Hematopoietic multipotent progenitor cell treated with erythropoietin and hydrocortisone succinate and interleukin-3 and kit ligand, for 4 days (in vitro differentiated cells): Measurements from ENCODE around the gene SEZ6L.
A peak's percentile ranks its signal among the peaks of the same experiment; 100 is the strongest.

ENCODE experiments used
- DNase-seq: peaks from one replicate; pipeline ENCODE4 v3.0.0-alpha.2; 2015

The SEZ6L gene

GRCh38 chr22:26169315-26170111, at the start of gene SEZ6L:
SEZ6L (plus strand) TSS chr22:26169462; CDS start chr22:26169670, 208 bp downstream.
- peak; percentile 73 for DNase-seq

GRCh38 chr22:26122920-26123468, 46.3 kb upstream of the SEZ6L start:
- DNase-seq = no peak

DNA sequence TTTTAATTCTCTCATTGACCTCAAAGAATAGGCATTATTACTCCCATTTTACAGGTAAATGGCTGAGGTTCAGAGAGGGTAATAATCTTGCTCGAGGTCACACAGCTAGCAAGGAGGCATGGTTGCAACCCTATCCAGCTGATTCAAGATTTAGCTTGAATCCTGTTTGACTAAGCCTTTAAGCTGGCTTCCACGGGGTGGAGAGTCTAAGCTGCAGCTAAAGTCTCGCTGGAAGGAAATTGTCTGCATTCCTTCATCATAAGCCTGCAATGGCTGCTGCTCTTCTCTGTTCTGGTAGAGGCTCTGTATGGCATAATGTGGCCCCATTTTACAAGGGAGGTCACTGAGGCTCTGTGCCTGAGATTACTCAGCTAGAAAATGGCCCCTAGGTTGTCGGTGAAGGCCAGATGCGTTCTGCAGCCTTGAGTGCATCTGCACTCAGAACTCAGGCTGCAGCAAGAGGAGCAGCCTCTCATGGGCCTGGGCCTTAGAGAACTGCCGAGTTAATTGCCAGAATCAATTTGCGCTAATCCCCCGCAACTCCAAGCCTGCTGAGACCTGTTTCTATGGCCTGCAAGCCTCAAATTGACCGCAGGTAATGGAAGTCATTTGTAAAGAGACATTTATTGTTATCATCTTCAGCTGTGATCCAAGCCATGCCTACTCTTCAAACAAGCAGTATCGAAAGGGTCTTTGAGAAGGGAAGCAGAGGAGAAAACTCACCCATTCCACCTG, 44.1 kb upstream of the SEZ6L start:
- no peak for DNase-seq

DNA sequence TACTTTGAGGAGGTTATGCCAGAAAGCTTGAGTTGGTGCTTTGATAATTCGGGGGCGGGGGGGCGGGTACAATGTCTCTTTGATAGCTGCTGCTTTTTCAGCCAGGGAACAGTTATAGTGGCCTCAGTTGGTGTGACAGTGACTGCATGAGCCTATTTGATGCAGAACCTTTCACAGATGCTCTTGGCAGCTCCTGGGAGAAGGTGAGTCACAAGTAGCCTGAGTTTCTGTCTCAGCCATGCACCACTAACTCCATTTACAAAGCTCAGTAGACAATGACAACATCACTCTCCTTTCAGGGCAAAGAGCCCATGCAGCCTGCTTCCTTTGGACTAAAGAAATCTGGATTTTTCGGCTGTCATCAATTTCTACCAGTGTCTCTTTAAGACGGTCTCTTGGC, 42.1 kb upstream of the SEZ6L start:
- no peak for DNase-seq

DNA sequence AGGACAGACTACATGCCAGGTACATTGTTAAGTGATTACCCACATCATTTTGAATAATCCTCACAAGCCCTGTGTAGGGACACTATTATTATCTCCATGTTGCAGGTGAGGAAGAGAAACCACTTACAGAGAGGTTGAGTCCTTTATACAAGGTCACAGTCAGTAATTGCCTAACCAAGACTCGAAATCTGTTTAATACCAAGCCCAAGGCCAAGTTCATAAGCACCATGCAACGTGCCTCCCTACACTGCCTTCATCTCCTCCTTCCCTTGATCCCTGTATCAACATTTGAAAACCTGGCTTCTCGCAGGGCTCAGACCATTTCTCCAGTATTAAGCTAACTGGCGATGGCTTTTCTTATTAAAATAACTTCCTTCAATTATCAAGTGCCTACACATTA, 41.7 kb upstream of the SEZ6L start:
- DNase-seq = no peak

DNA sequence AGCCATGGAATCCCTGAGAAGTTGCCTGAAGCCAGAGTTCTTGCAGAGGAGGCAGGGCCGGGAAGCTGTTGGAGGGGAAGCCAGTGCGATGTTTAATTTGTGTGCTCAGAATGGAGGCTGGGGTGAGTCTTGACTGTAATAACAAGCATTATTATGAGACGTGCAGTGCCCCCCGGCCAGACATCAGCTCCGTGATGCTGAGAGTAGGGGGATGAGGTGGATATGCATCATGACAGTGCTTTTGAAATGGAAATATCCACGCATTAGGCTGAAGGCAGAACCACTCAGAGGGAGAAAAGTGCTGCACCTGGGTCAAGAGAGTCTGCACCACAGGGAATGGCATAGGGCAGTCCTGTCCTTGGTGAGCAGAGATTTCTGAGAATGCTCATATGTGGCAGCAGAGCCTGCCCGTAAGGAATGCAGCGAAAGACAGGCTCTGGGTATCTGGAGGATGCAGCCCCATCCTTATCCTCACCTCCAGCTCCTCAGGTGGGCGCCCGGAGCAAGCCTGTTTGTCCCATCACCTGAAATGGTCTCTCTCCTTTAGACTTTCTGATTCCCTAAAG, 37.6 kb upstream of the SEZ6L start:
- DNase-seq = no peak

DNA sequence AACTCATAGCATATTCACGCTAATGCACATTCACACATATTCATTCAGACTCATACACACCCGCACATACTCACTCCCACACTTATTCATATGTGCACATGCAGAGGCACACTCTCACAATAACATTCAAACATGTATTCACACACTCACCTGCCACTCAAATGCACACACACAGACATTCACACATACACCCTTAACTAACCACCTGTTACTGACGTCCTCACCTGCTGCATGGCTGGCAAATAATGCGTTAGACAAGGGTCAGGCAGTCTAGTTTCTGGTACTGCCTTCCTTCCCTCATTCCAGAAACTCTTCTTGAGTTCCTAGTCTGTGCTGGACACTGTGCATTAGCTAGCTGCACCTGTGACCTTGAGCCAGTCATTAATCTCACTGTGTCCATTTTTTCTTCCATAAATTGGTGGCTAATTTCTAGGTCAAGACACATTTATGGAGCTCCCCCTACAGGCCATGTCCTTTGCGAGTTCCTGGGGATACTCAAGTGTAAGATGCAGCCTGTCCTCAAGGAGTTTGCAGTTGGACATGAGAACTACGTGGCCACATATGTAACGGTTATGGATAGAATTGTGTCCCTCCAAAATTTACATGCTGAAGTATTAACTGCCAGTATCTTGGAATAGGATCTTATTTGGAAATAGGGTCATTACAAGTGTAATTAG, 34.5 kb upstream of the SEZ6L start:
- DNase-seq = peak; percentile 38

DNA sequence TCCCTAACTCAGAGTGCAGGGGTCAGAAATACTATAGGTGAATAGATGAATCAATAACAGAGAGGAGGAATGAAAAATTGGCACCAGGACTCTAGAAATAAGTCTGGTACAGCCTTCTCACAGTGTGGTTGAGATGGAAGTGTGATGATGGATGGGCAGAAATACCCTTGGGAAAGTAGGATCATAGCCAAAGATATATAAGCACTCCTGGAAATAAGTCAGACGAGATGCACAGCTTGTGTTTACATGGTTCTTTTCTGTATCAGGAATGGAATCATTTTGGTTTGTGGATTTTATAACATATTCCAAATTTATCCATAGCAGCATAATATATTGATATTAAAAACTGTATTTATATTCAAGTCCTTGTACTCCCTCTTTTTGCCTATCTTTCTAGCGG, 33.5 kb upstream of the SEZ6L start:
- DNase-seq = no peak

- DNase-seq = no peak
Observed at GRCh38 chr22:26139310-26139709, 30.0 kb upstream of the SEZ6L start.

DNA sequence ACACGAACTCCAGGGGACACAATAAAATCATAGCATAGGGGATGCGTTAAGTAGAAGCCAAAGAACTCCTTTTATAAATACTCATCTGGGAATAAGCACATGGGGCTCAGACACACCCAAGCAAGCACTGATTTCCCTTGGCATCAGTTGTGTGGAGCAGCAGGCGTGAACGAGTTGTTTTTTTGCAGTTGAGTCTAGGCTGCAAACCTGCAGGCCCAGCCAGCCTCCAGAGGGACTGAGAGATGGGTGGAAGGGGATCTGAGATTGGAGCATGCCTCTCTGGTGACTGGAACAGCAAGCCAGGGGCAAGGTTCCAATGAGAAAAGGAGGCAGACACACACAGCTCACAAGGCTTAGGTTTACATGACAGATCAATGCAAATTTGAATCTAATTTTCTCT, 27.4 kb upstream of the SEZ6L start:
- no peak for DNase-seq

- DNase-seq = no peak
Observed at GRCh38 chr22:26143806-26144325, 25.4 kb upstream of the SEZ6L start.

DNA sequence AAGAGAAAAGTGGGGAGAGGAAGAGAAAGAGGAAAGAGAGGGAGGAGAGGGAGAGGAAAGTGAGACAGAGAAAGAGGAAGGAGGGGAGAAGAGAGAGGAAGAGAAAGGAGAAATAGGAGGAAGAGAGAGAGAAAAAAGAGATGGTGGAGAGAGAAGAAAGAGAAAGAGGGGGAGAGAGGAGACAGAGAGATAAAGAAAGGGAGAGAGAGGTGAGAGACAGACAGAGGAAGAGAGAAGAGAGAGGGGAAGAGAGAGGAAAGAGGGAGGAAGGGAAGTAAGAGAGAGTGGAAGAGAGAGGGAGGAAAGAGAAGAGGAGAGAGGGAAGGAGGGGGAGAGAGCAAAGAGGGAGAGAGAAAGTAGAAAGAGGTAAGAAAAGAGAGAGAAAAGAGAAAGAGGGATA, 9.4 kb upstream of the SEZ6L start:
- DNase-seq = no peak

- no peak for DNase-seq
Observed at GRCh38 chr22:26161746-26162145, 7.5 kb upstream of the SEZ6L start.

DNA sequence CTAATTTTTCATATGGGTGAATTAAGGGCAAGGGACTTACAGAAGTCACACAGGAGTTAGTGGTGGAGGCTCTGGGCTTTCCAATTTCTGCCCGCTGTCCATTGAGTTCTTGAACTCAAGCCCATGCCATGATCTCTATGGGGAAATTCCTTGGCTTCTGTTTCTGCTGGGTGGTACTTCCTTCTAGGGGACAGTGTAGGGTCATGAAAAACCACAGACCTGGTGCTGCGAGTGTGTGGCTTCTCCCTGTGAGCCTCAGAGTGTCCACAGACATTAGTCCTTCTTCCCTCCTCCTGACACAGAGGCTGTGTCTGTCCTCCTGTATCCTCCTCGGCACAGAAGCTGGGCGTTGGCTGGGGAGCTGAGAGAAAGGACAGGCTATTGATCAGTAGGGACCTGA, 6.3 kb upstream of the SEZ6L start:
- DNase-seq = no peak

GRCh38 chr22:26164174-26164573, 5.1 kb upstream of the SEZ6L start:
- no peak for DNase-seq

DNA sequence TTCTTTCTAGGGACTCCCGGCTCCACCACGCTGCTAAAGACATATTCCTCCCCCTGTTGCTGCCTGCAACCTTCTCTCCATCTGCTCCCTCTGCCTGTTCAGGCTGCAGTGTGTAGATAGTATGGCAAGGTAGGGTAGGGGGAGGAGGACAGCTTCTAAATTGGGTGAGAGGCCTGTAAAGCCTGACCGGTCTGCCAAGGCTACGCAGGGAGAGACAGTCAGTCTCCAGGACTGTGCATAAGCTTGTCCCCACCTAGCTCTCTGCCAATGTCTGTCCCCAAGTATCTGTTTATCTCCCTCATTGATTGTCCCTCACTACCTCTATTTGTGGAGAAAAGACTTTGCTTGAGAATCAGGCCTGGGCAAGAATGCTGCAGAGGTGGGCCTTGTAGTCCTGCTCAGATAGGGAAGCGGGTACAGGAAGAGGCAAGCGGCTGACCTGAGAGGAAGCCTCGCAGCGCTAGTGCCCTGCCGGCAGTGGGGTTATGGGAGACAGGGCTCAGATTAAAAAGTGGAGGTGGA, 871 bp upstream of the SEZ6L start:
- peak; percentile 25 for DNase-seq

GRCh38 chr22:26168939-26169314, 335 bp upstream of the SEZ6L start:
- no peak for DNase-seq

DNA sequence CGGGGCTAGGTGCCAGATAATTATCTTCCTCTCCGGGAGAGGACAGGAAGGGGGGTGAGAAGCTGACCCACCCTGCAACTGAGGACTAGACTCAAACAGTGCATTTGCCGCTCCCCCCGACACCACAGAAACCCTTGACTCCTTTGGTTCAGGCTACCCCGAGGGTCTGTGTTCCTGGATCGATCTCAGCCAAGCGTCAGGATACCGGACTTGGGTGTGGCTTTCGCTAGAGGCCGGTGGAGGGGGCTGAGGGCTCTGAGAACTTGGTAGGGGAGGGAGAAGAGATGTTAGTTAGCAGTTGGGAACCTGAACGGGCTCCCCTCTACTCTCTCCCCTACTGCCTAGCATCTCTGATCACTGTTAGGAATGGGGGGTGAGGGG, 840 bp downstream of the SEZ6L start:
- DNase-seq = no peak

DNA sequence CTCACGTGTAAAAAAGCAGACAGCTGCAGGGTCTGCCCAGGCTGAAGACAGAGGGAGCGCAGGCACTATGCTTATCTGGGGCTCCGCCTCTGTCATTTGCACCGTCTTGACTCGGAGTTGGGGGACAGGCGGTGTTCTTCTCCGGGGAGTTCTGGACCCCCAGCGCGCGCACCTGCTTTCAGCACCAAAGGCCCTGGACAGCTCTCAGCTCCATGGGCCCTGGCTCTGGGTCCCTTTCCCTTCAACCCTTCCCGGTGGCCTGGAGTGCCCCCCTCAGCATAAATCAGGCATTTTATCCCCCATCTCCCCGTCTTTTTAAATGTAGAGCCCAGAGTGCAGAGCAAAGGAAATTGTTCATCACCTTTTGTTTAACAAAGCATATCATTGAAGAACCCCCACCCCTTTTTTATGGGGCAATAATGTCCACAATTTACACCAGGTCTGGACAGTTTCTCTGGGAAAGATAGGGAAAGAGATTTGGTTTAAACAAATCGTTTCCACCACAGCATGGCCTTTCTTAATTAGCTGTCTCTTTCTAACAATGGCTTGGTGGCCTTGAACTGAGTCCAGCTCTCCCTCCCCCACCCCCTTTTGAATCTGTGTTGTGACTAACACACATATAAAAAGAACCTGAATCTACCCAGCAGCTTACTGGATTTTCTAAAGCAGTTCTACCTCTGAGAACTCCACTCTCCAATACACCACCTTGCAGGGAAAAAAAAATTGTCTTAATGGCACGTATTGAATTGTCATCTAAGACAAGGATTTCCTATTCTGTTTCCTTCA, 1.7 kb downstream of the SEZ6L start:
- DNase-seq = peak; percentile 49

DNA sequence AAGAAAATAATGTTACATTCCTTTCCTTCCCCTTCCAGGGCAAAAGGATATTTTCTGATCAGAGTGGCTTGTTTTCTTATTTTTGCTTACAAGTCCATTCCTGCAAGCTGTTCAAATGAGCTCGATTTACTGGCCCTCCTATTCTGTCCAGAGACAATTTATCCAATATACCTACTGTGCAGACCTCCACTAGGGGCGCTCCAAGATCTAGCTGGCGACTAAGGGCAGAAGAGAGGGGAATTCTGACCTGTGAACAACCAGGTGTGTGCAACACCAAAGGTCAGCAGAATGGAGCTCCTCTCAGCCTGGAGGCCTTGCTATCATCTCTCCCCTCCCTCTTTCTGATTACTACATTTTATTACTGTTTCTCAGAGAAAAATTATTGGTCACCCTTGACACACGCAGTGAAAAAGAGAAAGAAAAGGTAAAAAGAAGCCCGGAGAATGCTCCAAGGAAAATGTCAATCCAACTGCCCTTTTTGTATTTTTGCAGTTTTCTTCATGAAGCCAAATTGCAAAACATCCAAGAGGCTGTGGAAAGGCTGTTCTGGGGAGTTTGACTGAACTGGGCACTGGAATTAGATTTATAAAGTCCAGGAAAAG, 3.2 kb downstream of the SEZ6L start:
- DNase-seq = peak; percentile 62

GRCh38 chr22:26174280-26174679, 5.0 kb downstream of the SEZ6L start:
- peak; percentile 19 for DNase-seq

DNA sequence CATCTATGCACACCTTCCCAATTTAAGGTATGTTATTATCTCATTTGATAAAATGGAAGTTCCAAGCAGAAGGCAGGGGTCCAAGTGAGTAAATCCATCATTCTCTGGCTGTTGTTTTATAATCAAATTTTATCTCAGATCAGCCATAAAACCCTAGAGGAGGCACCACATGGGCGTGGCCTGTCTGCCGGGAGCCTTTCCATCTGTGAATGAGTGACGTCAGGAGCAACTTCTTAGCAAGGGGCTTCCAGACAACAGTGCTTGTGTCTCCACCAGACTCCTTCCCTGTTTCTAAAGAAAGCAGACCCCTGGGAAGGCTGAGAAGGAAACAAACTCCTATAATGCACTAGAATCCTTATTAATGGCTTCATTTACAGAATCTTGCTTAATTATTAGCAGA, 13.5 kb downstream of the SEZ6L start:
- no peak for DNase-seq
